ENCODE data around the gene TNNI3K. TPM values are rescaled to one million over a fixed set of nuclear protein-coding genes. Genes with fewer than 3 reads are reported as not detected.

TNNI3K gene
- total RNA-seq, 4 donors from 2014 or later, result 0.63 to 4.5 (median 3.6) TPM

GRCh38 chr1:74513411-74514300 lies 278.5 kb downstream of the TNNI3K start:
- Histone ChIP-seq H3K4me3 (no peak overlapping the region), H3K9me3 (no peaks in the 10 kb centered on the region), H3K27me3 (no peaks in the 10 kb centered on the region), H3K36me3 (no peaks in the 10 kb centered on the region), H3K4me1 (no peaks in the 10 kb centered on the region), H3K27ac (replicated peaks in 1 of 4) (no peak overlapping the region)
- WGBS, result 40% methylated on average over 8 of the region's 8 CpGs
- no peak for DNase-seq (ENCODE audit: extremely low spot score)
- intact Hi-C loops (cut with DNase I), result no loop called here
- TF ChIP-seq CTCF (IDR thresholded peaks at IDR 0.05) (no peak), POLR2AphosphoS5 (IDR thresholded peaks at IDR 0.05) (no peak), POLR2A (IDR thresholded peaks at IDR 0.05; ENCODE audit: low read depth) (no peak), EP300 (IDR thresholded peaks at IDR 0.05) (no peak)

GRCh38 chr1:74517599-74518051 lies 282.4 kb downstream of the TNNI3K start:
- Histone ChIP-seq H3K27ac (replicated peaks in 1 of 4) (no peak overlapping the region), H3K27me3 (no peaks in the 10 kb centered on the region), H3K4me1 (no peaks in the 10 kb centered on the region), H3K36me3 (no peaks in the 10 kb centered on the region), H3K9me3 (no peaks in the 10 kb centered on the region), H3K4me3 (no peak overlapping the region)
- intact Hi-C loops (cut with DNase I), result no loop called here
- TF ChIP-seq POLR2A (IDR thresholded peaks at IDR 0.05; ENCODE audit: low read depth) (no peak), CTCF (IDR thresholded peaks at IDR 0.05) (no peak), EP300 (IDR thresholded peaks at IDR 0.05) (no peak), POLR2AphosphoS5 (IDR thresholded peaks at IDR 0.05) (no peak)
- no peak for DNase-seq (ENCODE audit: extremely low spot score)
- 88% methylated on average over 6 of the region's 6 CpGs for WGBS

- intact Hi-C loops (cut with DNase I), result no loop called here
- no peak for TF ChIP-seq POLR2A (IDR thresholded peaks at IDR 0.05; ENCODE audit: low read depth)
- Histone ChIP-seq H3K4me3 (no peak overlapping the region), H3K4me1 (peaks cover 0 to 4% (median 2%) of the 10 kb centered on the region in 4 donors), H3K36me3 (no peaks in the 10 kb centered on the region), H3K27ac (replicated peaks in 1 of 4) (no peak overlapping the region), H3K9me3 (no peaks in the 10 kb centered on the region), H3K27me3 (no peaks in the 10 kb centered on the region)
- WGBS, result 49% methylated on average over 4 of the region's 4 CpGs
- no peak for DNase-seq (ENCODE audit: extremely low spot score)
Observed at GRCh38 chr1:74522148-74522547, 287.0 kb downstream of the TNNI3K start.

- WGBS, result 83% methylated on average over 2 of the region's 2 CpGs
- no peaks in the 10 kb centered on the region for H3K27me3 ChIP-seq
- DNase-seq (ENCODE audit: extremely low spot score), result no peak
- no peak overlapping the region for H3K27ac ChIP-seq (replicated peaks in 1 of 4)
- peaks cover 0 to 4% (median 2%) of the 10 kb centered on the region in 4 donors for H3K4me1 ChIP-seq
- H3K9me3 ChIP-seq, result no peaks in the 10 kb centered on the region
- intact Hi-C loops (cut with DNase I), result no loop called here
- no peak overlapping the region for H3K4me3 ChIP-seq
- H3K36me3 ChIP-seq, result no peaks in the 10 kb centered on the region
- TF ChIP-seq EP300 (IDR thresholded peaks at IDR 0.05) (no peak), POLR2AphosphoS5 (IDR thresholded peaks at IDR 0.05) (no peak), POLR2A (IDR thresholded peaks at IDR 0.05; ENCODE audit: low read depth) (no peak), CTCF (IDR thresholded peaks at IDR 0.05) (no peak)
Observed at GRCh38 chr1:74523873-74524480, 288.8 kb downstream of the TNNI3K start.

- no peak overlapping the region for H3K4me3 ChIP-seq
- H3K27me3 ChIP-seq, result no peaks in the 10 kb centered on the region
- WGBS, result 35% methylated on average over 2 of the region's 2 CpGs
- H3K4me1 ChIP-seq, result peaks cover 0 to 4% (median 2%) of the 10 kb centered on the region in 4 donors
- intact Hi-C loops (cut with DNase I), result no loop called here
- no peak for DNase-seq (ENCODE audit: extremely low spot score)
- H3K36me3 ChIP-seq, result no peaks in the 10 kb centered on the region
- no peak overlapping the region for H3K27ac ChIP-seq (replicated peaks in 1 of 4)
- H3K9me3 ChIP-seq, result no peaks in the 10 kb centered on the region
- no peak for TF ChIP-seq POLR2AphosphoS5 (IDR thresholded peaks at IDR 0.05)
- TF ChIP-seq CTCF (IDR thresholded peaks at IDR 0.05), result no peak
- TF ChIP-seq EP300 (IDR thresholded peaks at IDR 0.05), result no peak
- no peak for TF ChIP-seq POLR2A (IDR thresholded peaks at IDR 0.05; ENCODE audit: low read depth)
Observed at GRCh38 chr1:74526708-74527107, 291.5 kb downstream of the TNNI3K start.

Measured in esophagus muscularis mucosa (tissue), 4 donors.